ENCODE results near the gene KREMEN1.
A peak's percentile ranks its signal among the peaks of the same experiment; 100 is the strongest.

The KREMEN1 gene

DNA sequence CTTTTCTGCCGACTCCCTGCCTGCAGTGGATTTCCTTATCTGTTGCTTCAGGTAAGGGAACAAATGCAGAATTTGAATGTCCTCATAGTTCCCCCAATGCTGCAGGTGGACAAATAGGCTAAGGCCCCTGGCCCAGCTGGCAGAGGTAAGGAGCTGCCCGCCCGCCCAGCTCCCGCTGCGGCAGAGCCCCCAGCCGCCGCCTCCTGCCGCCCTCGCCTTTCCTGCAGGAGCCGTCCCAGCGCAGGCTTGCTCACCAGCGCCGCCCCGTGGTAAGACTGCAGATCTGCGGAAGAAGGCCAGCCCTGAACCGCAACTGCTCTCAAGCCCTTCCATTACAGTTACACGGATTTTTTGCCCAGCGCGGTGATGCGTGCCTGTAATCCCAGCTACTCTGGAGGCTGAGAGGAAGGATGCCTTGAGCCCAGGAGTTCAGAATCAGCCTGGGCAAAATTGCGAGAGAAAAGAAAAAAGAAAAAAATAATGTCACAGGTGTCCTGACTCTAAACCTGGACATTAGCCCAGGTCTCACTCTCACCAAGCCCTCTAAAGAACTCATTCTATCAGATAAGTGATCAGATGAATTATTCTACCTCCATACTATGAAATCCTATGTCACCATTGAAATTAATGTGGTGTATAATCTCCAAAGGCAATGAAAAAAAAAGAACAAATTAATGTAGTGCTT lies 81.7 kb downstream of the KREMEN1 start:
- peak; percentile 41 to 75 for DNase-seq (ENCODE audit: low read depth in 1 of 2, low spot score in 1 of 2)
- H3K27ac ChIP-seq (replicated peaks): no peak overlapping the region
- H3K27me3 ChIP-seq (ENCODE audit: insufficient read depth, poor library complexity, severe bottlenecking): no peaks in the 10 kb centered on the region
- TF ChIP-seq, protein P1, sequence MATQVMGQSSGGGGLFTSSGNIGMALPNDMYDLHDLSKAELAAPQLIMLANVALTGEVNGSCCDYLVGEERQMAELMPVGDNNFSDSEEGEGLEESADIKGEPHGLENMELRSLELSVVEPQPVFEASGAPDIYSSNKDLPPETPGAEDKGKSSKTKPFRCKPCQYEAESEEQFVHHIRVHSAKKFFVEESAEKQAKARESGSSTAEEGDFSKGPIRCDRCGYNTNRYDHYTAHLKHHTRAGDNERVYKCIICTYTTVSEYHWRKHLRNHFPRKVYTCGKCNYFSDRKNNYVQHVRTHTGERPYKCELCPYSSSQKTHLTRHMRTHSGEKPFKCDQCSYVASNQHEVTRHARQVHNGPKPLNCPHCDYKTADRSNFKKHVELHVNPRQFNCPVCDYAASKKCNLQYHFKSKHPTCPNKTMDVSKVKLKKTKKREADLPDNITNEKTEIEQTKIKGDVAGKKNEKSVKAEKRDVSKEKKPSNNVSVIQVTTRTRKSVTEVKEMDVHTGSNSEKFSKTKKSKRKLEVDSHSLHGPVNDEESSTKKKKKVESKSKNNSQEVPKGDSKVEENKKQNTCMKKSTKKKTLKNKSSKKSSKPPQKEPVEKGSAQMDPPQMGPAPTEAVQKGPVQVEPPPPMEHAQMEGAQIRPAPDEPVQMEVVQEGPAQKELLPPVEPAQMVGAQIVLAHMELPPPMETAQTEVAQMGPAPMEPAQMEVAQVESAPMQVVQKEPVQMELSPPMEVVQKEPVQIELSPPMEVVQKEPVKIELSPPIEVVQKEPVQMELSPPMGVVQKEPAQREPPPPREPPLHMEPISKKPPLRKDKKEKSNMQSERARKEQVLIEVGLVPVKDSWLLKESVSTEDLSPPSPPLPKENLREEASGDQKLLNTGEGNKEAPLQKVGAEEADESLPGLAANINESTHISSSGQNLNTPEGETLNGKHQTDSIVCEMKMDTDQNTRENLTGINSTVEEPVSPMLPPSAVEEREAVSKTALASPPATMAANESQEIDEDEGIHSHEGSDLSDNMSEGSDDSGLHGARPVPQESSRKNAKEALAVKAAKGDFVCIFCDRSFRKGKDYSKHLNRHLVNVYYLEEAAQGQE (IDR thresholded peaks at IDR 0.05; ENCODE audit: insufficient replicate concordance, low read depth): no peak
- TF ChIP-seq CTCF (IDR thresholded peaks at IDR 0.05; ENCODE audit: insufficient read depth, low read length): peak; percentile 62
- TF ChIP-seq POLR2AphosphoS5 (IDR thresholded peaks at IDR 0.05; ENCODE audit: low read depth): no peak
- H3K4me3 ChIP-seq (replicated peaks; ENCODE audit: insufficient read depth, low read length): no peak overlapping the region

GRCh38 chr22:29155966-29156365 lies 83.1 kb downstream of the KREMEN1 start:
- Histone ChIP-seq H3K27ac (replicated peaks) (no peak overlapping the region), H3K4me3 (replicated peaks; ENCODE audit: insufficient read depth, low read length) (no peak overlapping the region), H3K27me3 (ENCODE audit: insufficient read depth, poor library complexity, severe bottlenecking) (no peaks in the 10 kb centered on the region)
- TF ChIP-seq CTCF (IDR thresholded peaks at IDR 0.05; ENCODE audit: insufficient read depth, low read length) (no peak), POLR2AphosphoS5 (IDR thresholded peaks at IDR 0.05; ENCODE audit: low read depth) (no peak), SPI1 (IDR thresholded peaks at IDR 0.05; ENCODE audit: borderline replicate concordance, low read depth) (no peak), GABPA (IDR thresholded peaks at IDR 0.05; ENCODE audit: low read depth) (no peak)
- TF ChIP-seq, protein P1 (IDR thresholded peaks at IDR 0.05; ENCODE audit: insufficient replicate concordance, low read depth): no peak
- DNase-seq (ENCODE audit: low read depth in 1 of 2, low spot score in 1 of 2): no peak

- Histone ChIP-seq H3K4me3 (replicated peaks; ENCODE audit: insufficient read depth, low read length) (no peak overlapping the region), H3K27me3 (ENCODE audit: insufficient read depth, poor library complexity, severe bottlenecking) (no peaks in the 10 kb centered on the region), H3K27ac (replicated peaks) (no peak overlapping the region)
- TF ChIP-seq, protein P1 (IDR thresholded peaks at IDR 0.05; ENCODE audit: insufficient replicate concordance, low read depth): no peak
- TF ChIP-seq POLR2AphosphoS5 (IDR thresholded peaks at IDR 0.05; ENCODE audit: low read depth) (no peak), GABPA (IDR thresholded peaks at IDR 0.05; ENCODE audit: low read depth) (no peak), CTCF (IDR thresholded peaks at IDR 0.05; ENCODE audit: insufficient read depth, low read length) (no peak), SPI1 (IDR thresholded peaks at IDR 0.05; ENCODE audit: borderline replicate concordance, low read depth) (no peak)
- no peak for DNase-seq (ENCODE audit: low read depth in 1 of 2, low spot score in 1 of 2)
Observed at GRCh38 chr22:29156507-29156906, 83.7 kb downstream of the KREMEN1 start.

Measured in HL-60 (cell line).